Mesenchymal stem cell (in vitro differentiated cells and primary cell): ENCODE results near the gene PRKACA.

ENCODE experiments used
- DNase-seq: peaks from one replicate; pipeline ENCODE4 v3.0.0-alpha.2; 2013
- H2AFZ ChIP-seq: one replicate; pipeline ENCODE4 v1.6.1; 2013; ENCODE audit warnings: low read depth, mild to moderate bottlenecking, control low read depth, inconsistent platforms, low read length, moderate library complexity
- H2AK5ac ChIP-seq: 2 replicates; pipeline ENCODE4 v1.6.1; 2013; ENCODE audit warnings: low read length, moderate library complexity, mild to moderate bottlenecking, inconsistent platforms; ENCODE audit not compliant: severe bottlenecking
- H2BK120ac ChIP-seq: one replicate; pipeline ENCODE4 v1.6.1; 2013; ENCODE audit warnings: low read depth, mild to moderate bottlenecking, inconsistent platforms, low read length, moderate library complexity
- H2BK12ac ChIP-seq, 2 experiments: one replicate each; pipeline ENCODE4 v1.6.1; 2013; ENCODE audit warnings: inconsistent platforms in 2 of 2, low read length in 2 of 2, mild to moderate bottlenecking in 2 of 2, moderate library complexity in 2 of 2, control low read depth in 1 of 2
- H2BK15ac ChIP-seq: one replicate; pipeline ENCODE4 v1.6.1; 2013; ENCODE audit warnings: mild to moderate bottlenecking, low read depth, inconsistent platforms; ENCODE audit not compliant: poor library complexity, severe bottlenecking
- H2BK5ac ChIP-seq: 2 replicates; pipeline ENCODE4 v1.6.1; 2013; ENCODE audit warnings: low read depth, mild to moderate bottlenecking, low read length, control low read depth, inconsistent platforms; ENCODE audit not compliant: poor library complexity, severe bottlenecking
- H3K14ac ChIP-seq, 2 experiments: one replicate each; pipeline ENCODE4 v1.6.1; 2013; ENCODE audit warnings: inconsistent platforms in 2 of 2, low read length in 2 of 2, control low read depth in 1 of 2, mild to moderate bottlenecking in 1 of 2, moderate library complexity in 1 of 2
- H3K18ac ChIP-seq, 2 experiments: one replicate each; pipeline ENCODE4 v1.6.1; 2013; ENCODE audit warnings: inconsistent platforms in 2 of 2, low read length in 2 of 2, control low read depth in 1 of 2, low read depth in 1 of 2, mild to moderate bottlenecking in 1 of 2
- H3K23ac ChIP-seq, 2 experiments: one replicate each; pipeline ENCODE4 v1.6.1; 2013; ENCODE audit warnings: inconsistent platforms in 2 of 2, low read length in 2 of 2, mild to moderate bottlenecking in 2 of 2, moderate library complexity in 2 of 2, control low read depth in 1 of 2
- H3K27ac ChIP-seq: 2 replicates; pipeline ENCODE4 v1.5.1; 2013; ENCODE audit warnings: mild to moderate bottlenecking, moderate library complexity, low read length, control low read depth, inconsistent platforms; ENCODE audit not compliant: poor library complexity, severe bottlenecking
- H3K27me3 ChIP-seq, 2 experiments: 2 replicates each; pipeline versions ENCODE4 v1.6.1 to v1.7.0; 2013; ENCODE audit warnings: low read length in 2 of 2, mild to moderate bottlenecking in 2 of 2, moderate library complexity in 2 of 2, control low read depth in 1 of 2, inconsistent platforms in 1 of 2; ENCODE audit not compliant: control insufficient read depth in 1 of 2, insufficient read depth in 1 of 2
- H3K36me3 ChIP-seq, 2 experiments: 2 replicates each; pipeline versions ENCODE4 v1.6.1 to v1.7.0; 2013; ENCODE audit warnings: low read length in 2 of 2, control low read depth in 1 of 2, inconsistent platforms in 1 of 2, low read depth in 1 of 2, mild to moderate bottlenecking in 1 of 2; ENCODE audit not compliant: insufficient read depth in 2 of 2, control insufficient read depth in 1 of 2
- H3K4ac ChIP-seq, 2 experiments: one replicate each; pipeline ENCODE4 v1.6.1; 2013; ENCODE audit warnings: inconsistent platforms in 2 of 2, low read length in 2 of 2, mild to moderate bottlenecking in 2 of 2, moderate library complexity in 2 of 2, control low read depth in 1 of 2, low read depth in 1 of 2
- H3K4me1 ChIP-seq: 2 replicates; pipeline ENCODE4 v1.6.1; 2013; ENCODE audit warnings: low read depth, low read length, control low read depth; ENCODE audit not compliant: control insufficient read depth, insufficient read depth
- H3K4me2 ChIP-seq: 2 replicates; pipeline ENCODE4 v1.6.1; 2013; ENCODE audit warnings: low read length, mild to moderate bottlenecking, inconsistent platforms; ENCODE audit not compliant: poor library complexity, severe bottlenecking
- H3K4me3 ChIP-seq, 2 experiments: 2 replicates each; pipeline versions ENCODE4 v1.5.1 to v1.7.0; 2013; ENCODE audit warnings: low read length in 2 of 2, mild to moderate bottlenecking in 2 of 2, control low read depth in 1 of 2, low read depth in 1 of 2; ENCODE audit not compliant: insufficient read depth in 1 of 2
- H3K79me1 ChIP-seq: replicated peaks from 2 replicates; pipeline ENCODE4 v1.6.1; 2013; ENCODE audit warnings: mild to moderate bottlenecking, control low read depth, low read length, inconsistent platforms; ENCODE audit not compliant: poor library complexity, severe bottlenecking
- H3K9ac ChIP-seq: 2 replicates; pipeline ENCODE4 v1.7.0; 2013; ENCODE audit warnings: mild to moderate bottlenecking, low read length, moderate library complexity
- H3K9me3 ChIP-seq: 2 replicates; pipeline ENCODE4 v1.7.0; 2013; ENCODE audit warnings: mild to moderate bottlenecking, low read length; ENCODE audit not compliant: control insufficient read depth
- H4K8ac ChIP-seq: one replicate; pipeline ENCODE4 v1.6.1; 2013; ENCODE audit warnings: inconsistent platforms, mild to moderate bottlenecking, low read length, moderate library complexity
- H4K91ac ChIP-seq: one replicate; pipeline ENCODE4 v1.6.1; 2013; ENCODE audit warnings: mild to moderate bottlenecking, low read length, inconsistent platforms
- WGBS: methylation state at CpG from one replicate; pipeline ENCODE4 v1.1.7; 2013; ENCODE audit warnings: mixed read lengths; 5-methylcytosine and 5-hydroxymethylcytosine counted together

Gene PRKACA

DNA sequence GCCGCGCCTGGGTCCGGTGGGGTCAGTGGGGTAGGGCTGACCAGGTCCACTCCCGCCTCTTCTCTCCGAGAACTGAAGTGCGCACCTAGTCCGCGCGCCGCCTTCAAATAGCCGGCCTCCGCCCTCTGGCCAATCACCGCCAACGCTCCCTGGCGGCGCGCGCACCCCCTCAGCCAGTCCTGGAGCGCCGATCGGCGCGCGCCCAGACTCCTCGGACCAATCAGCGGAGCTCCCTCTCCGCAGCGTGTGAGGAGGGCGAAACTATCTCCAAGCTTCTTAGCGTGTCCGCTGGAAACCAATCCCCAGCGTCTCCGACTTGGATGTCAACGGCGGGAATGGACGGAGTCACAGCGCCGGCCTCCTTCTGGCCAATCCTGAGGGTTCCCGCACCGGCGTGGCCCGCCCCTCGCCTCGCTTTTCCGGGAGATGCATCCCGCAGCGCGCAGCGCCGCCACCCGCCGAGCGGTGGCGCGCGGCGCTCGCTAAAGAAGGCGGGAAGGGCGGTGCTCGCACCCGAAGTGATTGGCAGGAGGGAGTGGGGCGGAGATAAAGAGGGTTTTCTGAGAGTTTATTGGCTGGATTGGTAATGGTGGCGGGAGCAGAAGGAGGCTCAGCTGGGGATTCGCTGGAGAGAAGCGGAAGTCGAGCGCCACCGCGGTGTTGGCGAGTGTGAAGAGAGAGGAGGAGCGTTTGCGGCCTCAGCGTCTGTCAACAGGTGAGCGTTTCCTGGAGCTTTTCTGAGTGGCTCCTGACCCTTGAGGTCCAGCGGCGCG, 19.1 kb upstream of the PRKACA start, which contains the start of gene ASF1B:
Gene ASF1B, minus strand, starts transcription at position 81 of the 773 bp plus-strand sequence. CDS start 133 bp downstream, outside the sequence.
- peaks cover 21% of the 10 kb centered on the region for H3K79me1 ChIP-seq
- DNase-seq = peak; percentile 100
- peak within 1 kb of the TSS in 1 of 2 experiments; percentile 42 for H2BK12ac ChIP-seq
- peak within 1 kb of the TSS; percentile 98 for H2AFZ ChIP-seq
- H3K27ac ChIP-seq = peak within 1 kb of the TSS; percentile 89
- peak within 1 kb of the TSS in 1 of 2 experiments; percentile 86 for H3K14ac ChIP-seq
- peak within 1 kb of the TSS in 1 of 2 experiments; percentile 23 for H3K23ac ChIP-seq
- H3K4me3 ChIP-seq = peak within 1 kb of the TSS; percentile 88 to 98
- no peaks in the 10 kb centered on the region for H3K36me3 ChIP-seq
- H3K4me2 ChIP-seq = peak within 1 kb of the TSS; percentile 100
- peak within 1 kb of the TSS; percentile 67 for H2BK15ac ChIP-seq
- peak within 1 kb of the TSS; percentile 30 to 85 for H3K18ac ChIP-seq
- WGBS = 1% methylated on average over 69 of the region's 78 CpGs
- H3K4me1 ChIP-seq = peaks cover 11% of the 10 kb centered on the region
- no peaks in the 10 kb centered on the region for H3K27me3 ChIP-seq
- no peak within 1 kb of the TSS for H2BK120ac ChIP-seq
- H4K8ac ChIP-seq = peak within 1 kb of the TSS; percentile 86
- no peak within 1 kb of the TSS for H2BK5ac ChIP-seq
- peak within 1 kb of the TSS; percentile 88 for H3K9ac ChIP-seq
- H4K91ac ChIP-seq = peak within 1 kb of the TSS; percentile 80
- no peak within 1 kb of the TSS for H2AK5ac ChIP-seq
- H3K9me3 ChIP-seq = no peaks in the 10 kb centered on the region
- peak within 1 kb of the TSS in 1 of 2 experiments; percentile 92 for H3K4ac ChIP-seq

DNA sequence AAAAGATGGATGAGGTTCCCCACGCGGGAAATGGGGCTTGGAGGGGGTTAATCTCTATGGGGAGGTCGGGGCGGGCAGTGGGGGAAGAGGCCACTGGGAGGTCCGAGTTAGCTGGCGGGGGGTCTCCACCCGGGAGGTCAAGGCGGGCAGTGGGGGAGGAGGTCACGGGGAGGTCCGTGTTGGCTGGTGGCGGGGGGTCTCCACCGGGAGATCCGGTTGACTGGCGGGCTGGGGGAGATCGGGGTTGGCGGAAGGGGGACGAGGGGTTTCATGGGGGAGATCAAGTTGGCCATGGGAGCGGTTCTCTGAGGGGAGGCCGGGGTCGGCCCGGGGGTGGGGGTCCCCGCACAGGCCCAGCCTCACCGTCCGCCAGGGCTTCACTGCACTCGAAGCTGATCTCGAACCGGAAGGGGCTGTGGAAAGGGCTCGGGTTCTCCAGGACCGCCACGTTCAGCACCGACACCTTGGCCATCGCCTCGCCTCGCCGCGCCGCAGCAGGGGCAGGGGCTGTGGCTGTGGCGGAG, 18.5 kb upstream of the PRKACA start:
- WGBS = 3% methylated on average over 33 of the region's 38 CpGs
- Histone ChIP-seq H3K4me1 (peaks cover 11% of the 10 kb centered on the region), H3K27ac (no peak overlapping the region), H4K8ac (peak overlapping the region; percentile 60), H2AFZ (peak overlapping the region; percentile 98), H2BK5ac (no peak overlapping the region), H3K9ac (peak overlapping the region; percentile 71), H3K23ac (peak overlapping the region in 1 of 2 experiments; percentile 23), H2BK15ac (peak overlapping the region; percentile 67), H3K18ac (peak overlapping the region; percentile 30 to 71), H3K9me3 (no peaks in the 10 kb centered on the region), H3K27me3 (no peaks in the 10 kb centered on the region), H3K4me2 (peak overlapping the region; percentile 100), H3K4me3 (peak overlapping the region; percentile 88 to 98), H2BK120ac (no peak overlapping the region), H3K14ac (no peak overlapping the region), H3K36me3 (no peaks in the 10 kb centered on the region), H2BK12ac (no peak overlapping the region), H3K79me1 (peaks cover 21% of the 10 kb centered on the region), H4K91ac (peak overlapping the region; percentile 75), H3K4ac (no peak overlapping the region), H2AK5ac (no peak overlapping the region)
- no peak for DNase-seq

DNA sequence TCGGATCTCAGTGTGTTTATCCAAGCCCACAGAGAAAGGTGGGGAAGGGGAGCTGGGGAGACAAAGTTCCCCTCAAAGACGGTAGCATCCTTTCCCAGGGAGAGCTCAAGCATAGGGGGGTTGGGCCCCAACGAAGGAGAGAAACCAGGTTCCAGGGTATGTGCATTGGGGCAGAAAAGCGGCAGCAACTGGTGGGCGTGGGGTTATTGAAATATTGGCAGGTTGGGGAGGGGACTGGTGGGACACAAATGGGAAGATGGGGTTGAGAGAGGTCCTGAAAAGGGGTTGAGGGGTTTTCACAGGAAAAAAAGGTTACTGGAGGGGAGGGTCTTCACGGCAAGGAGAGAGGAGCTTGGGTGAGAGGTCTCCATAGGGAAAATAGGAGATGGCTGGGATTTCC, 17.8 kb upstream of the PRKACA start:
- peaks cover 11% of the 10 kb centered on the region for H3K4me1 ChIP-seq
- no peak overlapping the region for H2AK5ac ChIP-seq
- no peak overlapping the region for H3K14ac ChIP-seq
- no peak overlapping the region for H4K91ac ChIP-seq
- H4K8ac ChIP-seq = no peak overlapping the region
- H2AFZ ChIP-seq = no peak overlapping the region
- no peak overlapping the region for H3K23ac ChIP-seq
- H3K4me2 ChIP-seq = peak overlapping the region; percentile 100
- H3K18ac ChIP-seq = no peak overlapping the region
- peak overlapping the region; percentile 71 for H3K9ac ChIP-seq
- H3K79me1 ChIP-seq = peaks cover 19% of the 10 kb centered on the region
- no peaks in the 10 kb centered on the region for H3K9me3 ChIP-seq
- H3K27me3 ChIP-seq = no peaks in the 10 kb centered on the region
- H2BK12ac ChIP-seq = no peak overlapping the region
- DNase-seq = no peak
- H3K36me3 ChIP-seq = no peaks in the 10 kb centered on the region
- H2BK15ac ChIP-seq = no peak overlapping the region
- no peak overlapping the region for H3K27ac ChIP-seq
- no peak overlapping the region for H3K4ac ChIP-seq
- no peak overlapping the region for H2BK5ac ChIP-seq
- H3K4me3 ChIP-seq = peak overlapping the region in 1 of 2 experiments; percentile 88
- WGBS = 68% methylated on average over 6 of the region's 6 CpGs
- no peak overlapping the region for H2BK120ac ChIP-seq

DNA sequence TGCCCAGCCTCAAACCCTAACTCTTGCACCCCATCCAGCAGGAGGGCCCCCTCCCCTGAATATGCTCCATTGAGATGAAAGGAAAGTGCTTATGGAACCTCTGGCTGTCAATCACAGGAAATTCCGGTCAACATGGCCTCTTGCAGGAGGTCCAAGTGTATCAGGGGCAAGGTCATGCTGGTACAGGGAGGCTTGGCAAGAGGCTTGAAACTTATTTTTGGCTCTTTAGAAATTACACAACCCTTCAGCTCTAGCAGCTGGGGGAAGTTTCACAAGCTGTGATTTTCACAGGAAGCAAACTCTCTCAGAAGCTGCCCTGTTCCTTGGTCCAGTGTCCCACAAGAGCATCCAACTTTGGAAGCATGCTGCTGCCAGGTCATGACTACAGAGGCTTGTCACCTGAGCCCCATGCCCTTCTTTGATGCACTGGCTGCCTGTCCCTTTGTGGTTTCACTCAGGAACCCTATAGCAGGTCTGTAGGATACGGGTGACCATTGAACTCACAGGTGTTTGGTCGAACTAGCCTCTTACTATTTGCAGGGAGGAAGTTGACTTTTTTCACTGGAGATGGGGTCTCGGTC, 10.5 kb upstream of the PRKACA start:
- Histone ChIP-seq H4K91ac (no peak overlapping the region), H3K23ac (no peak overlapping the region), H3K27me3 (no peaks in the 10 kb centered on the region), H2BK120ac (no peak overlapping the region), H3K36me3 (no peaks in the 10 kb centered on the region), H3K4me1 (no peaks in the 10 kb centered on the region), H3K27ac (no peak overlapping the region), H3K14ac (no peak overlapping the region), H2BK15ac (no peak overlapping the region), H3K18ac (no peak overlapping the region), H2BK5ac (no peak overlapping the region), H4K8ac (no peak overlapping the region), H3K4me2 (no peak overlapping the region), H3K9me3 (no peaks in the 10 kb centered on the region), H3K4ac (no peak overlapping the region), H3K4me3 (no peak overlapping the region), H2AFZ (no peak overlapping the region), H2BK12ac (no peak overlapping the region), H2AK5ac (no peak overlapping the region), H3K79me1 (peaks cover 3% of the 10 kb centered on the region), H3K9ac (no peak overlapping the region)
- 84% methylated on average over 4 of the region's 4 CpGs for WGBS
- DNase-seq = no peak
